ENCODE data around the gene TBC1D22B. TPM values are rescaled to one million over a fixed set of nuclear protein-coding genes. Genes with fewer than 3 reads are reported as not detected.
A peak's percentile ranks its signal among the peaks of the same experiment; 100 is the strongest.

TBC1D22B gene
- total and polyA plus RNA-seq, 2 of the 13 experiments (the other 11 are each of a cell fraction or from before 2014, with no cell fraction given) = 9.7 to 12.9 TPM

- TF ChIP-seq TFDP1 (CRISPR knock-in tag; IDR thresholded peaks at IDR 0.05; ENCODE audit: borderline replicate concordance) = no peak
- no peak for TF ChIP-seq ZNF737 (CRISPR knock-in tag; IDR thresholded peaks at IDR 0.05; ENCODE audit: borderline replicate concordance)
- TF ChIP-seq MIXL1 (CRISPR knock-in tag; IDR thresholded peaks at IDR 0.05) = peak; percentile 96; the same call in 1 of the 2 replicates
- TF ChIP-seq ZNF615 (CRISPR knock-in tag; IDR thresholded peaks at IDR 0.05; ENCODE audit: borderline replicate concordance) = no peak
- no peak for TF ChIP-seq SP2 (CRISPR knock-in tag; IDR thresholded peaks at IDR 0.05)
- no peak for TF ChIP-seq RARG (CRISPR knock-in tag; IDR thresholded peaks at IDR 0.05; ENCODE audit: low read depth)
- TF ChIP-seq ZSCAN20 (CRISPR knock-in tag; IDR thresholded peaks at IDR 0.05; ENCODE audit: borderline replicate concordance) = no peak
- TF ChIP-seq ZIK1 (CRISPR knock-in tag; IDR thresholded peaks at IDR 0.05; ENCODE audit: borderline replicate concordance, low read depth) = no peak
- no peak for TF ChIP-seq ZNF367 (CRISPR knock-in tag; IDR thresholded peaks at IDR 0.05; ENCODE audit: borderline replicate concordance)
- peak; percentile 100 for TF ChIP-seq THRA (CRISPR knock-in tag; IDR thresholded peaks at IDR 0.05; ENCODE audit: borderline replicate concordance)
- no peak for TF ChIP-seq KDM5A (IDR thresholded peaks at IDR 0.05; ENCODE audit: borderline replicate concordance, low read length)
- no peak for TF ChIP-seq SAFB2 (CRISPR knock-in tag; IDR thresholded peaks at IDR 0.05; ENCODE audit: borderline replicate concordance, low read depth)
- 0 out of 2 replicates have a peak, but pooled peaks have one; percentile 24 for TF ChIP-seq ZNF639 (CRISPR knock-in tag; conservative IDR thresholded peaks at IDR 0.05)
- no peak for TF ChIP-seq ZNF543 (CRISPR knock-in tag; IDR thresholded peaks at IDR 0.05)
- 0 out of 2 replicates have a peak, but pooled peaks have one; percentile 36 for TF ChIP-seq NAIF1 (CRISPR knock-in tag; IDR thresholded peaks at IDR 0.05; ENCODE audit: borderline replicate concordance)
- TF ChIP-seq ZNF44 (CRISPR knock-in tag; IDR thresholded peaks at IDR 0.05) = no peak
- peak; percentile 41; the same call in 1 of the 2 replicates for TF ChIP-seq SPEN (CRISPR knock-in tag; IDR thresholded peaks at IDR 0.05; ENCODE audit: low read depth)
- no peak for TF ChIP-seq TERF1 (CRISPR knock-in tag; IDR thresholded peaks at IDR 0.05)
- TF ChIP-seq ELF4 (CRISPR knock-in tag; IDR thresholded peaks at IDR 0.05; ENCODE audit: borderline replicate concordance) = no peak
- 0 out of 4 replicates have a peak, but pooled peaks of 1 of the 2 experiments have one; percentile 15 for TF ChIP-seq POLR2A (IDR thresholded peaks at IDR 0.05; ENCODE audit: insufficient read depth in 1 of 2, low read depth in 2 of 2, low read length in 2 of 2)
- no peak for TF ChIP-seq WIZ (CRISPR knock-in tag; IDR thresholded peaks at IDR 0.05)
- no peak for TF ChIP-seq NBN (conservative IDR thresholded peaks at IDR 0.05)
- TF ChIP-seq NFIB (CRISPR knock-in tag; IDR thresholded peaks at IDR 0.05; ENCODE audit: borderline replicate concordance) = no peak
- TF ChIP-seq PRMT3 (CRISPR knock-in tag; IDR thresholded peaks at IDR 0.05; ENCODE audit: borderline replicate concordance, low read depth) = no peak
Measured at GRCh38 chr6:37369321-37370201, 112.0 kb downstream of the TBC1D22B start (continued).

Measured in HepG2 (cell line).